ENCODE data around the gene SERPINB8.

- TF ChIP-seq ELF1 (tag; IDR thresholded peaks at IDR 0.05) (no peak), SIX5 (IDR thresholded peaks at IDR 0.05; ENCODE audit: borderline replicate concordance in 1 of 2, insufficient read depth in 1 of 2, low read depth in 1 of 2, low read length in 2 of 2) (no peak), HMGN3 (IDR thresholded peaks at IDR 0.05; ENCODE audit: borderline replicate concordance, extremely low read depth, insufficient read length, low read depth, low read length) (no peak), GTF2F1 (IDR thresholded peaks at IDR 0.05; ENCODE audit: low read depth, low read length) (no peak), RB1 (IDR thresholded peaks at IDR 0.05; ENCODE audit: low read depth) (no peak), ZBTB8A (IDR thresholded peaks at IDR 0.05; ENCODE audit: partially characterized antibody) (no peak)
- TF ChIP-seq, protein P1, sequence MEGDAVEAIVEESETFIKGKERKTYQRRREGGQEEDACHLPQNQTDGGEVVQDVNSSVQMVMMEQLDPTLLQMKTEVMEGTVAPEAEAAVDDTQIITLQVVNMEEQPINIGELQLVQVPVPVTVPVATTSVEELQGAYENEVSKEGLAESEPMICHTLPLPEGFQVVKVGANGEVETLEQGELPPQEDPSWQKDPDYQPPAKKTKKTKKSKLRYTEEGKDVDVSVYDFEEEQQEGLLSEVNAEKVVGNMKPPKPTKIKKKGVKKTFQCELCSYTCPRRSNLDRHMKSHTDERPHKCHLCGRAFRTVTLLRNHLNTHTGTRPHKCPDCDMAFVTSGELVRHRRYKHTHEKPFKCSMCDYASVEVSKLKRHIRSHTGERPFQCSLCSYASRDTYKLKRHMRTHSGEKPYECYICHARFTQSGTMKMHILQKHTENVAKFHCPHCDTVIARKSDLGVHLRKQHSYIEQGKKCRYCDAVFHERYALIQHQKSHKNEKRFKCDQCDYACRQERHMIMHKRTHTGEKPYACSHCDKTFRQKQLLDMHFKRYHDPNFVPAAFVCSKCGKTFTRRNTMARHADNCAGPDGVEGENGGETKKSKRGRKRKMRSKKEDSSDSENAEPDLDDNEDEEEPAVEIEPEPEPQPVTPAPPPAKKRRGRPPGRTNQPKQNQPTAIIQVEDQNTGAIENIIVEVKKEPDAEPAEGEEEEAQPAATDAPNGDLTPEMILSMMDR (IDR thresholded peaks at IDR 0.05 in 2 of 3, conservative IDR thresholded peaks at IDR 0.05 in 1 of 3; ENCODE audit: insufficient read depth in 2 of 3, low read depth in 1 of 3, low read length in 3 of 3), result no peak
These were observed 39.0 kb upstream of the SERPINB8 start for GRCh38 chr18:63930773-63931354.
